Endodermal cell (in vitro differentiated cells): Measurements from ENCODE around the gene IFI6. TPM values are rescaled to one million over a fixed set of nuclear protein-coding genes. Genes with fewer than 3 reads are reported as not detected.

Experiments used
- DNase-seq: peaks from one replicate; pipeline ENCODE4 v3.0.0-alpha.2; 2017
- H3K27ac ChIP-seq: 2 replicates; pipeline ENCODE4 v1.5.1; 2013; ENCODE audit warnings: mild to moderate bottlenecking, low read depth, low read length, moderate library complexity
- H3K27me3 ChIP-seq: 2 replicates; pipeline ENCODE4 v1.6.1; 2013; ENCODE audit warnings: mild to moderate bottlenecking, low read length, moderate library complexity; ENCODE audit not compliant: insufficient read depth, control insufficient read depth, poor library complexity, severe bottlenecking
- H3K36me3 ChIP-seq: 2 replicates; pipeline ENCODE4 v1.7.0; 2013; ENCODE audit warnings: mild to moderate bottlenecking, low read length, moderate library complexity; ENCODE audit not compliant: control insufficient read depth, insufficient read depth
- H3K4me1 ChIP-seq: one replicate; pipeline ENCODE4 v1.7.0; 2013; ENCODE audit warnings: low read length; ENCODE audit not compliant: control insufficient read depth, insufficient read depth
- H3K4me3 ChIP-seq: 2 replicates; pipeline ENCODE4 v1.5.1; 2013; ENCODE audit warnings: mild to moderate bottlenecking, low read length, moderate library complexity
- H3K9ac ChIP-seq: 2 replicates; pipeline ENCODE4 v1.6.1; 2013; ENCODE audit warnings: mild to moderate bottlenecking, low read length, moderate library complexity; ENCODE audit not compliant: poor library complexity, severe bottlenecking; ENCODE audit errors: extremely low read depth
- H3K9me3 ChIP-seq: 2 replicates; pipeline ENCODE4 v1.6.1; 2013; ENCODE audit warnings: mild to moderate bottlenecking, low read length, moderate library complexity; ENCODE audit not compliant: control insufficient read depth
- H3K27ac Mint-ChIP-seq: 2 replicates; pipeline ENCODE4 v1.8.0; 2020; ENCODE audit warnings: mixed read lengths
- H3K27me3 Mint-ChIP-seq: 2 replicates; pipeline ENCODE4 v1.8.0; 2021; ENCODE audit warnings: mild to moderate bottlenecking, mixed read lengths; ENCODE audit not compliant: insufficient read depth
- H3K36me3 Mint-ChIP-seq: 2 replicates; pipeline ENCODE4 v1.8.0; 2020; ENCODE audit warnings: low read depth, mixed read lengths
- H3K4me1 Mint-ChIP-seq: 2 replicates; pipeline ENCODE4 v1.8.0; 2020; ENCODE audit warnings: mixed read lengths
- H3K4me3 Mint-ChIP-seq: 2 replicates; pipeline ENCODE4 v1.8.0; 2020; ENCODE audit warnings: mild to moderate bottlenecking, moderate library complexity, mixed read lengths
- H3K9me3 Mint-ChIP-seq: 2 replicates; pipeline ENCODE4 v1.8.0; 2020; ENCODE audit warnings: mild to moderate bottlenecking, mixed read lengths
- WGBS, 2 experiments: methylation state at CpG; one replicate each; pipeline versions ENCODE4 v1.1.5 to v1.1.7; 2013; ENCODE audit warnings: missing lambda C conversion rate in 2 of 2, mixed read lengths in 1 of 2; ENCODE audit not compliant: insufficient coverage in 1 of 2, insufficient read length in 1 of 2; 5-methylcytosine and 5-hydroxymethylcytosine counted together
- total RNA-seq, 2 donors: library from RNA; stranded (reverse); fragmentation: NEBNext Ultra II Directional in 1 of 2; extraction: Animal tissue kit (Norgen Biotek cat#: 25700) in 1 of 2; gene quantifications; 2 replicates in 1 of 2; 3 replicates in 1 of 2; pipeline ENCODE4 v1.2.1, GENCODE V29; 2021
- TF ChIP-seq, protein P1 (sequence below): fragments of 200-600 bp; sonication (generic); conservative IDR thresholded peaks from 2 replicates; pipeline ENCODE4 v1.5.0; 2021; ENCODE audit warnings: antibody characterized with exemption, mild to moderate bottlenecking

IFI6 gene
- total RNA-seq, 2 donors from 2014 or later: 0.71 to 1.1 TPM

DNA sequence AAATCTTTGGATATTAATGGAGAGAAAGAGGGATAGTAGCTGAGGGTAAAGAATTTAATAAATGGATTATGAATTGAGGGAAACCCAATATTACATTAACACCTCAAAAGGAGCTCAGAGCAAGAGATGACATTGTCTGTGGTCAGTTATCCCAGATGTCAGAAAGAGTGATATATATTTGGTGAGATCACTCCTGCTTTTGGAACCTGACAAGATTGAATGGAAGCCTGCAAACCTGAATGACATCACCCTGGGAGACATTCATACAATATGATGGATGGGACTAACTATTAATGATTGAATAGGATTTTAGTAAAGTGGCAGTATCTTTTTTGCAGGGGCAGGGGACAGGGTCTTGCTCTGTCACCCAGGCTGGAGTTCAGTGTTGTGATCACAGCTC is 6.8 kb upstream of the IFI6 start:
- H3K36me3 Mint-ChIP-seq: peaks cover 6% of the 10 kb centered on the region
- H3K4me1 ChIP-seq: no peaks in the 10 kb centered on the region
- H3K27ac Mint-ChIP-seq: no peak overlapping the region
- no peaks in the 10 kb centered on the region for H3K27me3 ChIP-seq
- peaks cover 30% of the 10 kb centered on the region for H3K9me3 ChIP-seq
- no peak overlapping the region for H3K4me3 ChIP-seq
- TF ChIP-seq, protein P1, sequence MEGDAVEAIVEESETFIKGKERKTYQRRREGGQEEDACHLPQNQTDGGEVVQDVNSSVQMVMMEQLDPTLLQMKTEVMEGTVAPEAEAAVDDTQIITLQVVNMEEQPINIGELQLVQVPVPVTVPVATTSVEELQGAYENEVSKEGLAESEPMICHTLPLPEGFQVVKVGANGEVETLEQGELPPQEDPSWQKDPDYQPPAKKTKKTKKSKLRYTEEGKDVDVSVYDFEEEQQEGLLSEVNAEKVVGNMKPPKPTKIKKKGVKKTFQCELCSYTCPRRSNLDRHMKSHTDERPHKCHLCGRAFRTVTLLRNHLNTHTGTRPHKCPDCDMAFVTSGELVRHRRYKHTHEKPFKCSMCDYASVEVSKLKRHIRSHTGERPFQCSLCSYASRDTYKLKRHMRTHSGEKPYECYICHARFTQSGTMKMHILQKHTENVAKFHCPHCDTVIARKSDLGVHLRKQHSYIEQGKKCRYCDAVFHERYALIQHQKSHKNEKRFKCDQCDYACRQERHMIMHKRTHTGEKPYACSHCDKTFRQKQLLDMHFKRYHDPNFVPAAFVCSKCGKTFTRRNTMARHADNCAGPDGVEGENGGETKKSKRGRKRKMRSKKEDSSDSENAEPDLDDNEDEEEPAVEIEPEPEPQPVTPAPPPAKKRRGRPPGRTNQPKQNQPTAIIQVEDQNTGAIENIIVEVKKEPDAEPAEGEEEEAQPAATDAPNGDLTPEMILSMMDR: no peak
- H3K4me3 Mint-ChIP-seq: no peak overlapping the region
- H3K9ac ChIP-seq: no peak overlapping the region
- peaks cover 3% of the 10 kb centered on the region for H3K27me3 Mint-ChIP-seq
- no peak overlapping the region for H3K27ac ChIP-seq
- H3K9me3 Mint-ChIP-seq: peaks cover 51% of the 10 kb centered on the region
- DNase-seq: no peak
- no peaks in the 10 kb centered on the region for H3K4me1 Mint-ChIP-seq
- no peaks in the 10 kb centered on the region for H3K36me3 ChIP-seq

DNA sequence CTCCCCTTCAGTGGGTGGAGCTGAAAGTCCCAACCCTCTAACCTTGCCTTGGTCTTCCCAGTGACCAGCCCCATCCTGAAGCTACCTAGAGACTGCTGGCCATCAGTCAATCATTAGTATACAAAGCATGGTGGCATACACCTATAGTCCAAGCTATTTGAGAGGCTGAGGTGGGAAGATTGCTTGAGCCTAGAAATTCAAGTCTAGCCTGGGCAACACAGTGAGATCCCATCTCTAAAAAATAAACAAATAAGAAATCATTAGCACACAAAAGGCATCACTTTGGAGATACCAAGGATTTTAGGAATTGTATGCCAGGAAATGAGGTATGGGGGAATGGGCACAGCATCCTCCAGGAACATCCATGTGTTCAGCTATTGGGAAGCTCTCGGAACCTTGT is 4.4 kb upstream of the IFI6 start:
- no peaks in the 10 kb centered on the region for H3K27me3 ChIP-seq
- TF ChIP-seq, protein P1: no peak
- peaks cover 28% of the 10 kb centered on the region for H3K9me3 Mint-ChIP-seq

DNA sequence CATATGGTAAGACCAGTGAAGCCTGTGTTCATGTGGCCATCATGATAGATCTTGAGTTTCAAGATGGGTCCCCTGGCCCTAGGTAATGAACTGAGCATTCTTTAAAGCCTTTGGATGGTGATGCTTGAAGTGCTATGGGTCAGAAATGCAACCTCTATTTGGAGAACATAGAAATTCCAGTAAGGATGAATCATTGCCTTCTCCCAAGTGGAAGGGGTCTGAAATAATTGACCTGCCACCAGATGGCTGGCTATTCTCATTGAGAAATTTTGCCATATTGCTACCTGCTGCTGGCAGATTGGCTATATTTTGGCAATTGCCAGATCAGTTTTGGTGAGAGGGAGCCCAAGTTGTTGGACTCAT is 739 bp upstream of the IFI6 start:
- TF ChIP-seq, protein P1: no peak
- H3K36me3 ChIP-seq: no peaks in the 10 kb centered on the region
- H3K9ac ChIP-seq: no peak overlapping the region
- peak overlapping the region; percentile 9 for H3K27ac ChIP-seq
- H3K27me3 ChIP-seq: peaks cover 10% of the 10 kb centered on the region
- H3K4me1 ChIP-seq: no peaks in the 10 kb centered on the region
- peak overlapping the region; percentile 56 for H3K4me3 Mint-ChIP-seq
- H3K9me3 ChIP-seq: no peaks in the 10 kb centered on the region
- H3K9me3 Mint-ChIP-seq: no peaks in the 10 kb centered on the region
- peak overlapping the region; percentile 58 for H3K4me3 ChIP-seq
- no peak overlapping the region for H3K27ac Mint-ChIP-seq
- no peaks in the 10 kb centered on the region for H3K36me3 Mint-ChIP-seq
- peaks cover 18% of the 10 kb centered on the region for H3K27me3 Mint-ChIP-seq
- DNase-seq: no peak
- H3K4me1 Mint-ChIP-seq: peaks cover 6% of the 10 kb centered on the region

More for the DNA sequence above, 4.4 kb upstream of the IFI6 start:
- no peaks in the 10 kb centered on the region for H3K4me1 ChIP-seq
- WGBS, 2 experiments: 86 to 92% methylated on average over 1 of the region's 1 CpG
- peaks cover 2% of the 10 kb centered on the region for H3K36me3 Mint-ChIP-seq
- peaks cover 18% of the 10 kb centered on the region for H3K9me3 ChIP-seq
- H3K27me3 Mint-ChIP-seq: peaks cover 1% of the 10 kb centered on the region
- H3K36me3 ChIP-seq: no peaks in the 10 kb centered on the region
- H3K4me3 Mint-ChIP-seq: no peak overlapping the region
- no peak overlapping the region for H3K27ac Mint-ChIP-seq
- no peak overlapping the region for H3K9ac ChIP-seq
- H3K4me1 Mint-ChIP-seq: peaks cover 4% of the 10 kb centered on the region
- no peak for DNase-seq
- H3K4me3 ChIP-seq: no peak overlapping the region
- no peak overlapping the region for H3K27ac ChIP-seq
